Neural cell (in vitro differentiated cells): ENCODE measurements around the gene ARHGEF19.

Source experiments
- CTCF ChIP-seq: fragments of 450-650 bp; IDR thresholded peaks from 2 replicates; pipeline ENCODE4 v1.5.1; 2014; ENCODE audit warnings: antibody characterized with exemption, mild to moderate bottlenecking, moderate library complexity; ENCODE audit not compliant: poor library complexity, severe bottlenecking
- EZH2 ChIP-seq: fragments of 200-600, 300-800 bp; shearing (Covaris generic), sonication (generic); IDR thresholded peaks from 2 replicates; pipeline ENCODE4 v1.6.1; 2014; ENCODE audit warnings: antibody characterized with exemption, low read length, borderline replicate concordance, mild to moderate bottlenecking; ENCODE audit not compliant: insufficient read depth, poor library complexity, severe bottlenecking
- MXI1 ChIP-seq: fragments of 450-650 bp; conservative IDR thresholded peaks from 2 replicates; pipeline ENCODE4 v1.6.1; 2014; ENCODE audit warnings: antibody characterized with exemption, mild to moderate bottlenecking; ENCODE audit not compliant: poor library complexity, severe bottlenecking
- RAD21 ChIP-seq: fragments of 450-650 bp; conservative IDR thresholded peaks from 2 replicates; pipeline ENCODE4 v1.6.1; 2014; ENCODE audit warnings: antibody characterized with exemption, mild to moderate bottlenecking, moderate library complexity
- REST ChIP-seq: IDR thresholded peaks from 2 replicates; pipeline ENCODE4 v1.6.1; 2012; ENCODE audit warnings: borderline replicate concordance
- TAF1 ChIP-seq: IDR thresholded peaks from 2 replicates; pipeline ENCODE4 v1.6.1; 2012; ENCODE audit warnings: low read depth

- TF ChIP-seq CTCF (no peak), EZH2 (no peak), RAD21 (no peak), MXI1 (no peak), TAF1 (no peak), REST (no peak)
These were observed 46.9 kb downstream of the ARHGEF19 start for GRCh38 chr1:16165548-16165947.
